ENCODE data around the gene TDRD6.

Gene TDRD6

DNA sequence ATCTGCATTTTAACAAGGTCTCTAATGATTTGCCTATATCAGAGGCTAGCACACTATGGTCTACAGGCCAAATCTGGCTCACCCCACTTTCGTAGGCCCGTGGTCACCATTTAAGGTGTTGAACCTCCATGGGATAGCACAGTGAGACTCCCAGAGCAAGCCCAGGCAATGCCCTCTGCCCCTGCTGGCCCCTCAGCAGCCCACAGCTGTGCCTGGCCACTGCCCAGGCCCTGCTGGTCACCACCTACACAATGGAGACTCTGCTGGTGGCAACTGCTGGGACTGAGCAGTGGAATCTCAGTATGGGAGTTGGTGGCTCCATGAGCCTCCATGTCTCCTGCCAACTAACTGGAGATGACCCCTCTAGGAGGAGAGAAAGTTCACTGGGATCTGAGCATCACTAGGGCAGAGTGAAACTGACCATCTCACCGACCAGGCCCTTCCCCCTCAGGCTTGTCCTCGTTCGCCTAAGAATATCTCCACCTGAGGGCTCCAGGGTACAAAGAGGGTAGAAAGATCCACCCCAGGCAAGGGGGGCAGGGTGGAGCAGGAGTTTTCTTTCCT lies 61.3 kb downstream of the TDRD6 start:
- no peak for DNase-seq

DNA sequence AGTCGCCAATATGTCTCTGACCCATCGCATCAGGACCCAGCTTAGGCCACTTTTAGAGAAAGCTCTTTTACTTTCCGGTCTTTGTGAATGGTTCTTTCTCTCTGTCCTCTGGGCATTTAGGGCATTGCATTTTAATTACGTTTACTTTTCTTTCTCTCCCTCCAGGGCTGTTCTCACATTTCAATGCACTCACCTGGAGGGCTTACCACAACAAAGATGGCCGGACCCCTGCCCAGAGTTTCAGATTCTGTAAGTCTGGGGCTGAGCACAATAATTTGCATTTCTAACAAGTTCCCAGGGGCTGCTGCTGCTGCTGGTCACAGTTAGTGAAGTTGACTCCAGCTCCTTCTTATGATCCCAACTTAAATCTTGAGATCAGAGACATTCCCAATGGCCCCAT lies 62.0 kb downstream of the TDRD6 start:
- no peak for DNase-seq

DNA sequence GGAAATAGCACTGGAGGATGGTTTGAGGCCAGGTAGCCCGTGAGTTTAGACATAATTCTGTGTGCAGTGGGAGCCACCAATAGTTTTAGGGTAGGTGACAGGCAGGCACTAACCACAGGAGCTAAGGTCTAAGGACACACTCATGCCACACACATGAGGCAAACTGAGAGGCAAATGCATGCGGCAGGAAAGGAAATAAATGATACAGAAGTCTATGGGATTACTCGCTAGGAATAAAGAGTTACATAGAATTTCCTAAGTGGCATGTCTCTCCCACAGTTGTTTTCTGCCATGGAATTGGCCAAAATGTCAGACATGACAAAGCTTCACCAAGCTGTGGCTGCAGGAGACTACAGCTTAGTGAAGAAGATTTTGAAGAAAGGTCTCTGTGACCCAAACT lies 64.0 kb downstream of the TDRD6 start:
- DNase-seq = no peak
